ENCODE results near the gene RNFT2. TPM values are rescaled to one million over a fixed set of nuclear protein-coding genes. Genes with fewer than 3 reads are reported as not detected.
A peak's percentile ranks its signal among the peaks of the same experiment; 100 is the strongest.

Gene RNFT2
- total and polyA plus RNA-seq, 2 donors from 2014 or later = 4.3 to 6.8 TPM

GRCh38 chr12:116722245-116722644, 15.9 kb upstream of the RNFT2 start:
- H3K4me1 ChIP-seq (ENCODE audit: control insufficient read depth in 2 of 3, insufficient read depth in 2 of 3, low read depth in 1 of 3, low read length in 3 of 3) = peaks cover 3 to 24% (median 23%) of the 10 kb centered on the region in 3 donors
- intact Hi-C loops (cut with DNase I) = no loop called here

DNA sequence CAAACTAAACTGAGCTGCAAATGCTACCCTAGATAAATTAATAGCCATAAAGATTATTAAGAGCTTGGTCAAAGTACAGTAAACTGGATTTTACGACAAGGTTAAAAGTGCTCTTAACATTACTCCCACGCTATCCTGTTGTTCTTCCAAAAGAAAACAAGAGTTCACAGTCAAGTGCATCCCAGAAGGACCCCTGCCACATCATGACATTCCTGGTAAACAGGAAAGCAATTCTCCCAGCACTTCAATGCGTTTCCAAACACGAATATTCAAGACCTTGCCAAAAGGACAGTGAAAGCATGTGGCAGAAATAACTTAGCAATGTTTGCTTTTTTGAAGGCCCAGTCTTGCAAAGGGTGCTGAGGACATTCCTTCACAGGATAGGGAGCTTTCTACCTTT, 11.4 kb upstream of the RNFT2 start:
- Histone ChIP-seq H3K27ac (ENCODE audit: low read depth in 2 of 2, low read length in 2 of 2) (no peak overlapping the region), H3K9ac (ENCODE audit: low read length in 3 of 3) (no peak overlapping the region), H3K9me3 (ENCODE audit: control insufficient read depth in 2 of 3, insufficient read depth in 1 of 3, low read length in 3 of 3) (no peaks in the 10 kb centered on the region), H3K36me3 (ENCODE audit: control insufficient read depth in 2 of 3, insufficient read depth in 3 of 3, low read length in 3 of 3) (peaks cover 0 to 3% (median 0%) of the 10 kb centered on the region in 3 donors), H3K4me1 (ENCODE audit: control insufficient read depth in 2 of 3, insufficient read depth in 2 of 3, low read depth in 1 of 3, low read length in 3 of 3) (peaks cover 0 to 9% (median 4%) of the 10 kb centered on the region in 3 donors), H3K4me3 (ENCODE audit: low read length in 3 of 3) (no peak overlapping the region), H3K27me3 (ENCODE audit: control insufficient read depth, insufficient read depth, low read length) (no peaks in the 10 kb centered on the region)
- peak in 2 of 5 donors; percentile 66 to 80 for DNase-seq
- no peak for TF ChIP-seq CTCF (IDR thresholded peaks at IDR 0.05; ENCODE audit: borderline replicate concordance, extremely low read depth, insufficient read depth)
- intact Hi-C loops (cut with DNase I) = no loop called here
- no peak for FAIRE-seq

More at GRCh38 chr12:116722245-116722644, 15.9 kb upstream of the RNFT2 start:
- Histone ChIP-seq H3K4me3 (ENCODE audit: low read length in 3 of 3) (no peak overlapping the region), H3K9ac (ENCODE audit: low read length in 3 of 3) (no peak overlapping the region), H3K27ac (ENCODE audit: low read depth in 2 of 2, low read length in 2 of 2) (no peak overlapping the region), H3K36me3 (ENCODE audit: control insufficient read depth in 2 of 3, insufficient read depth in 3 of 3, low read length in 3 of 3) (peaks cover 0 to 4% (median 1%) of the 10 kb centered on the region in 3 donors), H3K27me3 (ENCODE audit: control insufficient read depth, insufficient read depth, low read length) (no peaks in the 10 kb centered on the region), H3K9me3 (ENCODE audit: control insufficient read depth in 2 of 3, insufficient read depth in 1 of 3, low read length in 3 of 3) (no peaks in the 10 kb centered on the region)
- no peak for TF ChIP-seq CTCF (IDR thresholded peaks at IDR 0.05; ENCODE audit: borderline replicate concordance, extremely low read depth, insufficient read depth)
- DNase-seq (no peak), FAIRE-seq (no peak)

GRCh38 chr12:116727261-116727660, 10.9 kb upstream of the RNFT2 start:
- intact Hi-C loops (cut with DNase I) = no loop called here
- DNase-seq (no peak), FAIRE-seq (no peak)
- H3K4me1 ChIP-seq (ENCODE audit: control insufficient read depth in 2 of 3, insufficient read depth in 2 of 3, low read depth in 1 of 3, low read length in 3 of 3) = peaks cover 0 to 9% (median 4%) of the 10 kb centered on the region in 3 donors
- H3K36me3 ChIP-seq (ENCODE audit: control insufficient read depth in 2 of 3, insufficient read depth in 3 of 3, low read length in 3 of 3) = peaks cover 0 to 2% (median 0%) of the 10 kb centered on the region in 3 donors
- H3K9me3 ChIP-seq (ENCODE audit: control insufficient read depth in 2 of 3, insufficient read depth in 1 of 3, low read length in 3 of 3) = no peaks in the 10 kb centered on the region
- no peaks in the 10 kb centered on the region for H3K27me3 ChIP-seq (ENCODE audit: control insufficient read depth, insufficient read depth, low read length)
- no peak overlapping the region for H3K27ac ChIP-seq (ENCODE audit: low read depth in 2 of 2, low read length in 2 of 2)
- no peak overlapping the region for H3K4me3 ChIP-seq (ENCODE audit: low read length in 3 of 3)
- no peak for TF ChIP-seq CTCF (IDR thresholded peaks at IDR 0.05; ENCODE audit: borderline replicate concordance, extremely low read depth, insufficient read depth)
- no peak overlapping the region for H3K9ac ChIP-seq (ENCODE audit: low read length in 3 of 3)

GRCh38 chr12:116727891-116728290, 10.2 kb upstream of the RNFT2 start:
- peaks cover 0 to 3% (median 2%) of the 10 kb centered on the region in 3 donors for H3K36me3 ChIP-seq (ENCODE audit: control insufficient read depth in 2 of 3, insufficient read depth in 3 of 3, low read length in 3 of 3)
- intact Hi-C loops (cut with DNase I) = no loop called here
- H3K4me1 ChIP-seq (ENCODE audit: control insufficient read depth in 2 of 3, insufficient read depth in 2 of 3, low read depth in 1 of 3, low read length in 3 of 3) = peaks cover 0 to 9% (median 4%) of the 10 kb centered on the region in 3 donors
- H3K9me3 ChIP-seq (ENCODE audit: control insufficient read depth in 2 of 3, insufficient read depth in 1 of 3, low read length in 3 of 3) = no peaks in the 10 kb centered on the region
- H3K27ac ChIP-seq (ENCODE audit: low read depth in 2 of 2, low read length in 2 of 2) = no peak overlapping the region
- H3K4me3 ChIP-seq (ENCODE audit: low read length in 3 of 3) = no peak overlapping the region
- TF ChIP-seq CTCF (IDR thresholded peaks at IDR 0.05; ENCODE audit: borderline replicate concordance, extremely low read depth, insufficient read depth) = no peak
- FAIRE-seq = no peak
- DNase-seq = no peak
- H3K27me3 ChIP-seq (ENCODE audit: control insufficient read depth, insufficient read depth, low read length) = no peaks in the 10 kb centered on the region
- no peak overlapping the region for H3K9ac ChIP-seq (ENCODE audit: low read length in 3 of 3)

All from kidney (tissue), 14 donors.